Endometrium (tissue), 2 donors: ENCODE data around the gene MAT2B.

ENCODE experiments used
- FAIRE-seq: peaks from 2 replicates; lab custom pipeline; 2012; peaks lifted over from hg19 to GRCh38; lab: Jason Lieb, UNC
- donor health status: control.
- donor health status: control.

Gene MAT2B

DNA sequence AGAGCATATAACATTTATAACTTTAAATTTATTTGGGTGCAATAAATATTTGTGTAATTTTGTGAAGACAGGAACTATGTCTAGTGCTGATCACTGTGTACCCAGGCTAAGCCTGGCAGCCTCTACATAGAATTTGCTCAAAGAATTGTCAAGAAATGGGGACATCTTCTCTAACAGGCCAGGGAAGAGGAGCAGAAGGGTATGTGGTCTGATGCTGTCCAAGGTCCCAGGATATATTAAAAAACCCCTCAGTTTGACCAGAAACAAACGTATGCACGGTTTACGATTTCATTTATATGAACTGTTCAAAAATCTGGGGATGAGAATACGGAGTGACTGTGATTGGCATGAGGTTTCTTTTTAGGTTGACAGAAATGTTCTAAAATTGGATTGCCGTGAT is 55.9 kb downstream of the MAT2B start:
- no peak for FAIRE-seq

DNA sequence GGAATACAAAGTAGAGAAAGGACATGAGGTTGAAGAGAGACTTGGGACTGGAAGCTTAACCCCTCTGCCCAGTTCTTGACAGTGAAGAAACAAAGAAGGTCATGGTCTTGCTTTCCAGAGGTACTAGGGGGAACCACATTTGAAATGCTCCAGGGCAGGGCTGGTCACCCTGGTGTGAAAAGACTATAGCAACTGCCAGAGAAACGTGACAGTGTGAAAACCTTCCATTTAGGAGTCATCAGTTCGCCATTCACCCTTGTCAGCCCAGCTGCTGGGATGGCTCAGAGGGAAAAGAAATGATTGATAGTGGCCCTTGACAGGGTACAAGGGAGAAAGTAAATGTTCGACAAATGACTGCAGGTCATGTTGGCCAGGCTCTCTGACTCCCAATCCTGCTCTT is 56.7 kb downstream of the MAT2B start:
- FAIRE-seq: no peak

GRCh38 chr5:163563112-163563511 is 57.7 kb downstream of the MAT2B start:
- FAIRE-seq: no peak

GRCh38 chr5:163563880-163564279 is 58.5 kb downstream of the MAT2B start:
- FAIRE-seq: no peak

- peak; percentile 98 for FAIRE-seq
Observed at GRCh38 chr5:163564321-163564938, 59.0 kb downstream of the MAT2B start.

GRCh38 chr5:163565492-163565891 is 60.1 kb downstream of the MAT2B start:
- no peak for FAIRE-seq

- FAIRE-seq: no peak
Observed at GRCh38 chr5:163565931-163566608, 60.7 kb downstream of the MAT2B start.

DNA sequence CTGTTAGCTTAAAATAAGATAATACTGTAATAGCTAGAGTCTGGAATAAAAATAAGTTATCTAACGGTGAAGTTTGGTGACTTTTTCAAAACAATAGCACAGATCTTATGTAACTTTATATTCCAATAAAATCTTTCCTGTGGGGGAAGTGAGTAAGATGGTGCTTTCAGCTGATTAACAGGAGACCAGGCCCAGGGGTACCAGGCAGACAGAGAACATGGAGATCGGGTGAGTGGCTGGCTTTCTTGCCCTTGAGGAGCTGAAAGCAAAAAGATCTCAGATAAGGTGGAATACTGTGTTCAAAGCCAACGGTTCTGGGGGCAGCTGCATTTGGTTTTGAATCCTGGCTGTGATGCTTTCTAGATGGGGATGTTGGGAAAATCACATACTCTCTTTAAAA is 61.3 kb downstream of the MAT2B start:
- FAIRE-seq: no peak

GRCh38 chr5:163567811-163568210 is 62.4 kb downstream of the MAT2B start:
- no peak for FAIRE-seq
